Esophagus (tissue), 2 donors: ENCODE measurements around the gene CCL3. TPM values are rescaled to one million over a fixed set of nuclear protein-coding genes. Genes with fewer than 3 reads are reported as not detected.
"Not testable (repeated sequence)": the region's sequence is repeated elsewhere in the genome, so short reads cannot be mapped to it uniquely, and the experiment has no call there.

ENCODE experiments used
- H3K27ac ChIP-seq, 2 donors: one replicate each; pipeline ENCODE4 v1.5.1; 2013; ENCODE audit warnings: low read depth in 2 of 2, mild to moderate bottlenecking in 2 of 2, inconsistent platforms in 1 of 2, low read length in 1 of 2, moderate library complexity in 1 of 2
- H3K27me3 ChIP-seq, 2 donors: one replicate each; pipeline ENCODE4 v1.6.1; 2013; ENCODE audit warnings: low read length in 2 of 2, control low read depth in 1 of 2, mild to moderate bottlenecking in 1 of 2; ENCODE audit not compliant: insufficient read depth in 2 of 2, control insufficient read depth in 1 of 2
- H3K36me3 ChIP-seq, 2 donors: one replicate each; pipeline ENCODE4 v1.6.1; 2013; ENCODE audit warnings: low read length in 1 of 2; ENCODE audit not compliant: control insufficient read depth in 2 of 2, insufficient read depth in 2 of 2
- H3K4me1 ChIP-seq, 2 donors: one replicate each; pipeline ENCODE4 v1.6.1; 2013; ENCODE audit warnings: low read length in 1 of 2; ENCODE audit not compliant: control insufficient read depth in 2 of 2, insufficient read depth in 2 of 2
- H3K4me3 ChIP-seq, 2 donors: one replicate each; pipeline ENCODE4 v1.5.1; 2013; ENCODE audit warnings: low read length in 2 of 2, mild to moderate bottlenecking in 2 of 2, low read depth in 1 of 2, moderate library complexity in 1 of 2
- H3K9me3 ChIP-seq, 2 donors: one replicate each; pipeline ENCODE4 v1.6.1; 2013; ENCODE audit warnings: mild to moderate bottlenecking in 2 of 2, low read depth in 1 of 2, low read length in 1 of 2, moderate library complexity in 1 of 2; ENCODE audit not compliant: control insufficient read depth in 2 of 2, insufficient read depth in 1 of 2
- WGBS, 2 donors: extraction: QIAGEN DNeasy Blood & Tissue Kit; methylation state at CpG; one replicate each; pipeline ENCODE4 v1.1.7; 2013; 5-methylcytosine and 5-hydroxymethylcytosine counted together
- polyA plus RNA-seq, 2 donors: library from polyadenylated mRNA; stranded (reverse); fragments of 200-250 nt; gene quantifications; one replicate each; pipeline ENCODE4 v1.2.3, GENCODE V29; 2013
- donor health status: healthy with polysubstance abuse.
- donor health status: Bipolar disorder and iron deficiency.

CCL3 gene
- polyA plus RNA-seq, 2 donors: 0.86 to 0.89 TPM

DNA sequence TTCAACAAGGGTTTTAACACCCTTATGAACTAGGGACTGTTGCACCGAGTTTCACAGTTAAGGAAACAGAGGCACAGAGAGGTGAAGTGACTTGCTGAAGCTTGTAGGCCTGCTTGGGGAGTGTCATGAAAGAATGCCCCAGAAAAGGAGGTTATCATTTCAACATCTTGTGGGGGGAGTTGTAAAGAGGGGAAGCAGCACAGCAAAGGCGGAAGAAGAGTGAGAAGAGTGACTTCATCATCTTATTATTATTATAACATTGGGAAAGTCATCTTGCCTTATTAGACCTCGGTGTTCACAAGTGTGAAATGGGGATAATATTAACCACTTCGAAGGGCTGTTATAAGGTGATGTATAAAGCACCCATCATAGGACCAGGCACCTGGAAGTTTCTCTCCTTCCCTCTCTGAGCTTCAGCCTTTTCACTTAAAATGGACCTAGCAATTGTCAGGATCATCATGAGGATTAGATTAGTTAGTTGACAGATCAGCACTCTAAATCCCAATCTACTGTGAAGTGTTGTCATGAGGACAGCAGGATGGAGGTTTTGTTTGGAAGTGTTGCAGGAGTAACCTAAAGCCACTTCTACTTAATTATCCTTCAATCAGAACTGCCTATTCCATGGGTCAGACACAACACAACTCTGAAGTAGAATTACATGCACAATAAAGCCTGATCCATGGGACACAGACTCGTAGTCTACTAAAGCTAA, 16.0 kb upstream of the CCL3 start:
- Histone ChIP-seq H3K9me3 (no peaks in the 10 kb centered on the region), H3K27ac (no peak overlapping the region), H3K27me3 (no peaks in the 10 kb centered on the region), H3K4me1 (peaks cover 0 to 2% of the 10 kb centered on the region in 2 donors), H3K36me3 (no peaks in the 10 kb centered on the region), H3K4me3 (no peak overlapping the region)
- 82 to 83% methylated on average over 5 of the region's 5 CpGs for WGBS, 2 donors

DNA sequence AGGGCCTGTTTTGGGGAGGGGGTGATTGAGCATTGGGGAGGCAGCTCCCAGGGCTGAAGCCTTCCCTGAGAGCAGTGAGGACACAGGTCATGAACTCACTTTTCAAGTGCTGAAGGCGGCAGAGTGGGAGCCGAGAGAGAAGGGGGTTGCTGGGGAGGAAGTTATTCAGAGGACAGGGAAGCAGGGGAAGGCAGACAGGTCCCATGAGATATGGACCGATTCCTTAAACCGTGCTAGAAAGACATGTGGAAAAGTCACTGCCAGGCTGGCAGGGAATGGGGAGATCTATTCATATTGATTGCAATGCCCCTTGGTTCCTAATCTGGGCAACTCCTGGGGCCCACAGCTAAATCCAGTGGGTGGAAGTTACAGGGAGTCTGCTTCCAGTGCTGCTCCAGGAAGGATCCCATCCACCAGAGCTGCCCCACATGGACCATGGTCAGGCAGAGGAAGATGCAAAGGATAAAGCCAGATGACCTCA, 14.8 kb upstream of the CCL3 start:
- H3K4me3 ChIP-seq: no peak overlapping the region
- whole genome bisulfite sequencing, 2 donors: 47 to 48% methylated on average over 4 of the region's 4 CpGs
- no peak overlapping the region for H3K27ac ChIP-seq

GRCh38 chr17:36104246-36104645, 14.3 kb upstream of the CCL3 start:
- WGBS, 2 donors: 60 to 64% methylated on average over 4 to 7 of the region's 7 CpGs
- H3K27me3 ChIP-seq, H3K4me3 ChIP-seq, H3K9me3 ChIP-seq, H3K4me1 ChIP-seq, H3K27ac ChIP-seq, H3K36me3 ChIP-seq: not testable (repeated sequence)

More for the DNA sequence above, 14.8 kb upstream of the CCL3 start:
- no peaks in the 10 kb centered on the region for H3K36me3 ChIP-seq
- H3K4me1 ChIP-seq: peaks cover 0 to 2% of the 10 kb centered on the region in 2 donors
- H3K27me3 ChIP-seq: no peaks in the 10 kb centered on the region
- H3K9me3 ChIP-seq: no peaks in the 10 kb centered on the region

DNA sequence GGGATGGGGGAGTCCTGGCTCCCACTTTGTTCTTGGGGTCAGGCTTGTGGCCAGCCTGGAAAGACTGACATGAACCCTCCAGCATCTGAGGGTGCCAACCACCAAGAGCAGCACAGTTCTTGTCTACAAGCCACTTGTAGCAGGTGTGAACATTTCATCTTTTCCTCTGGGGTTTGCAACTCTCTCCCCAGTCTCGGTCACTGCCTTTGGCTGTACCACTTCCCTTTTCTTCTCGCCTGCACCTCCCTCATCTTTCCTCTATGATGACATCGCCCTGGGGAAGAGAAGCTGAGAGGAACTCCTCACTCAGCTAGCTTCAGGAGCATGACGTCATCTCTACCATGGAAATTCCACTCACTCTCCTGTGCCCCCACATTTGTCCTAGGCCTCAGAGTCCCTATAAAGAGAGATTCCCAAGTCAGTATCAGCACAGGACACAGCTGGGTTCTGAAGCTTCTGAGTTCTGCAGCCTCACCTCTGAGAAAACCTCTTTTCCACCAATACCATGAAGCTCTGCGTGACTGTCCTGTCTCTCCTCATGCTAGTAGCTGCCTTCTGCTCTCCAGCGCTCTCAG, 13.5 kb upstream of the CCL3 start, which contains the start of gene CCL4:
CCL4 (plus strand) TSS at position 427 of the 575 bp plus-strand sequence; CDS start at position 506, 79 bp downstream.
- 65 to 73% methylated on average over 6 of the region's 6 CpGs for WGBS, 2 donors
- not testable (repeated sequence) for H3K36me3 ChIP-seq, H3K9me3 ChIP-seq, H3K4me1 ChIP-seq, H3K27me3 ChIP-seq, H3K27ac ChIP-seq, H3K4me3 ChIP-seq

- H3K27ac ChIP-seq, H3K9me3 ChIP-seq, H3K27me3 ChIP-seq, H3K4me3 ChIP-seq, H3K4me1 ChIP-seq, H3K36me3 ChIP-seq: not testable (repeated sequence)
- WGBS, 2 donors: 77 to 83% methylated on average over 1 of the region's 1 CpG
These were observed 9.1 kb upstream of the CCL3 start for GRCh38 chr17:36099004-36099403.

DNA sequence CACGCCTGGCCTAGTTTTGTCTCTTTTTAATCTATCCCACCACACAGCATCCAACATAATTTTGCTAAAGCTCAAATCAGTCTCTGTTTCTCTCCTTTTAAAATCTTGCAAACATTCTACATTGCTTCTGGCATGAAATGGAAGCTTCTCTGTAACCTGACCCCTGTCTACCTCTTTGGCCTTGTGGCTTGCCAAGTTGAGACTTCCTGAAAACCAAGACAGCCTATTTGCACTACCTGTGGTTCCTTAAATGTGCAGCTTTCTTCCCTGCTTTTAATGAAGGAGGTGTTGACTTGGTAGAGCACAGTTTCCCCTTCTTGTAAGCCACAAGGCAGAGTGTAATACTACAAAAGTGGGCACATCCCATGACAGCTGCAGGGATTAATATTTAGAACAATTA, 6.0 kb upstream of the CCL3 start:
- 89 to 100% methylated on average over 1 of the region's 1 CpG for WGBS, 2 donors
- Histone ChIP-seq H3K27me3 (no peaks in the 10 kb centered on the region), H3K36me3 (no peaks in the 10 kb centered on the region), H3K4me3 (no peak overlapping the region), H3K4me1 (peaks cover 0 to 3% of the 10 kb centered on the region in 2 donors), H3K9me3 (no peaks in the 10 kb centered on the region), H3K27ac (no peak overlapping the region)

GRCh38 chr17:36094746-36095145, 4.8 kb upstream of the CCL3 start:
- no peak overlapping the region for H3K27ac ChIP-seq
- H3K36me3 ChIP-seq: no peaks in the 10 kb centered on the region
- H3K4me3 ChIP-seq: no peak overlapping the region
- no peaks in the 10 kb centered on the region for H3K9me3 ChIP-seq
- WGBS, 2 donors: 88 to 90% methylated on average over 7 of the region's 7 CpGs
- no peaks in the 10 kb centered on the region for H3K27me3 ChIP-seq
- H3K4me1 ChIP-seq: peaks cover 0 to 3% of the 10 kb centered on the region in 2 donors

DNA sequence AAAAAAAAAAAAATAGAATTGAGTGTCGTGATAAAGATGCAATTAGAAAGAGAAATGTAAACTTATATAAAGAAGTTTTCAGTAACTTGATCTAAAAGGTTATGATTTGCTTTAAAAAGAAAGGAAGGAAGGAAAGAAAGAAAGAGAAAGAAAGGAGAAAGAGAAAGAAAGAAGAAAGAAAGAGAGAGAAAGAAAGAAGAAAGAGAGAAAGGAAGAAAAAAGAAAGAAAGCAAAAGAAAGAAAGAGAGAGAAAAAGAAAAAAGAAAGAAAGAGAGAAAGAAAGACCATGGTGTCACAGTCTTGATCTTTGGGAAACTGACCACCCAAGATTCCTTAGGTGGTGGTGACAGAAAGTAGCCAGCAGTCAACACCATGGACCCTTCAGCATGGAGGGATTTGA, 4.3 kb upstream of the CCL3 start:
- 75 to 84% methylated on average over 1 of the region's 1 CpG for WGBS, 2 donors
- Histone ChIP-seq H3K27me3 (no peaks in the 10 kb centered on the region), H3K36me3 (no peaks in the 10 kb centered on the region), H3K4me1 (peaks cover 0 to 3% of the 10 kb centered on the region in 2 donors), H3K9me3 (no peaks in the 10 kb centered on the region), H3K27ac (no peak overlapping the region), H3K4me3 (no peak overlapping the region)

GRCh38 chr17:36092715-36093114, 2.8 kb upstream of the CCL3 start:
- not testable (repeated sequence) for H3K27ac ChIP-seq, H3K4me1 ChIP-seq, H3K27me3 ChIP-seq, H3K4me3 ChIP-seq, H3K36me3 ChIP-seq, H3K9me3 ChIP-seq
- WGBS, 2 donors: 78 to 82% methylated on average over 6 of the region's 6 CpGs

GRCh38 chr17:36092230-36092629, 2.3 kb upstream of the CCL3 start:
- Histone ChIP-seq H3K27me3 (no peaks in the 10 kb centered on the region), H3K4me3 (no peak overlapping the region), H3K4me1 (peaks cover 0 to 3% of the 10 kb centered on the region in 2 donors), H3K36me3 (no peaks in the 10 kb centered on the region), H3K9me3 (no peaks in the 10 kb centered on the region), H3K27ac (no peak overlapping the region)
- 65 to 70% methylated on average over 4 of the region's 4 CpGs for WGBS, 2 donors
